NCI-H526 (cell line): ENCODE results near the gene PNLDC1.

Experiments used
- DNase-seq, 2 experiments: peaks; one replicate each; lab custom pipeline; 2025; lab: John Stamatoyannopoulos, UW

Gene PNLDC1, protein sequence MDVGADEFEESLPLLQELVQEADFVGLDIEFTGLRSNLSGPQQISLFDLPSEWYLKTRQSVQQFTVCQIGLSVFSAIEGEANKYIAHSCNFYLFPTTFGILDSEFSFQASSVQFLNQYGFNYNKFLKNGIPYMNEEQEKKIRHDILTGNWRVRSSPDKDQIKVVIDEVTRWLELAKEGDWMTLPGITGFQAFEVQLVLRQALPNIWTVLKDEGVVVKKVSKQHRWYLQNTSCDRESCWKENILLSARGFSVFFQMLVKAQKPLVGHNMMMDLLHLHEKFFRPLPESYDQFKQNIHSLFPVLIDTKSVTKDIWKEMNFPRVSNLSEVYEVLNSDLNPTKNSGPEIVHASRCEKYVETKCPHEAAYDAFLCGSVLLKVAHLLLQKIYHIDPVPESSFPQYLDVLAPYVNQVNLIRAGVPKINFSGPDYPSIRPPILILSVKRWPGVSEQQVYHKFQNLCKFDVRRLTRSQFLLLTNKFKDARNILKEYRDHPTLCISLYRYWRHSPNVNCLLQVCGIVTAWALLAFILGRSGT

DNA sequence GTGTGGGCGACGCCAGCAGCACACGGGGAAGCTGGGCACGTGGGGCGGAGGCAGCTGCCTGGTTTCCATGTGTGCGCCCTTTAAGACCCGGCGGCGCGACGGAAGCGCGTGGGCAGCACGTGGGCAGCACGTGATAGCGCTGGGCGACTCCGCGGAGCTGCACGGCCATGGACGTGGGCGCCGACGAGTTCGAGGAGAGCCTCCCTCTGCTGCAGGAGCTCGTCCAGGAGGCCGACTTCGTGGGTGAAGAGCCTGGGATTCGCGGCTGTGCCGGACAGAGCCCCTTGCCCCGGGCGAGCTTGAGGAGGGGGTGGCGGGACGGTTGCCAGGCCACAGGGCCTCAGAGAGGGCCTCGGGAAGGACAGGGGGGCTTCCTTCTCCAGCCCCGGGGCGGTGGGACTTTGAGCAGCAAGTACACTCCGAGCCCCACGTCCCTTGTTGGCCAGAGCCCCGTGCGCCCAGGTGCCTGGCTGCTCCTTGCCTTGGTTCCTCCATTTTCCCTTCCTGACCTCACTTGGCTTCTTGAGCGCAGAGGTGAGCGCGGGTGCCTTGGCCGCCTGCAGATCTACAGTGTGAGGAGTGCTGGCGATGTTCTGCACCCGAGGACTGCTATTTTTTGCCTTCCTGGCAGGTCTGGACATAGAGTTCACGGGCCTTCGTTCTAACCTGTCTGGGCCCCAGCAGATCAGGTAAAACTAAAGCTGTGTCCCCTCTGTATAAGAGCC is at the start of gene PNLDC1:
Gene PNLDC1, plus strand, starts transcription at position 136 of the 725 bp plus-strand sequence. Its CDS starts 32 bp downstream, at position 168.
- no peak for DNase-seq

DNA sequence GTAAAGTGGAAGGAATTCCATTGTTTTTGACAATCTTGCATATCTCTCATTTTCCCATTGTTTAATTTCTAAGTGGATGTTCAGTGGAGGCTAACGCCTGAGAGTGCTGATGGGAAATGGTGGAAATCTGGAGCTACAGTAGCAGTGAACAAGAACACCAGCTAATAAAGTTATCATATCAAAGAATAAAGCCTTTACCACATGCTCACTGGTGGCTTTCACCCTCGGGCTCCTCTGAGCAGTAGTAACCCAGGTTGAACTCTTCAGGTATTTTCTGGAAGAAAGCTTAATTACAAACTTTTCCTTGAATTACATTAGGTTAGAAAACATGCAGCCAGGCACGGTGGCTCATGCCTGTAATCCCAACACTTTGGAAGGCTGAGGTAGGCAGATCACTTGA is 48.6 kb upstream of the PNLDC1 start:
- DNase-seq = no peak

DNA sequence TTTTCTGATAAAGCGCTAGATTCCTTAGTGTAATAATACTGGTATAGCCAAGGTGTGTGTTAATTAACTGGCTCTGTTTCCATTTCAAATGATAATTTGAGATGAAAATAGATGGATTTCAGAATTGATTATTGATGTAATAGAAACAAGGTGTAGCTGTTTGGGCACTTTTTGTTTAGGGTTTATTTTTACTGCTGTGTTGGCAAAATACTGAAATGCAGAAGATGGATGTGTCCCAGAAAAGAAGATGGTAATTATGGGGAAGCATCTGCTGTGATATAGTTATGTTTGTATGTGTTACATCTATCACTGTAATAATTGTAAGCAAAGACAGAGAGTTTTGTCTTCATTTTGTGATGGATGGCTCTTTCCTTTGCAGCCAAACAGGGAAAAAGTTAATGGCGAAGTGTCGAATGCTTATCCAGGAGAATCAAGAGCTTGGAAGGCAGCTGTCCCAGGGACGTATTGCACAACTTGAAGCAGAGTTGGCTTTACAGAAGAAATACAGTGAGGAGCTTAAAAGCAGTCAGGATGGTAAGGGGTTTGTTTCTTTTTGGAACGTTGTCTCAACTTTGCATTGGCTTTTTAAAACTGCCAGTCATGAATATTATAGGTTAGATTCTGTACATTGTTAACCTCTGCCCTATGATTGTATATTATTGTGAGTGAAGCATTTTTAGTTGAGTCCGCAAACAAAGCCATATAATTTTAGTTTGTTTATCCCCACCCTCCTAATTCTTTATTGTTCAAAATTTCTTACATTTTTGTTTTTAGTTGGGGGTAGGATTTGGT is 46.8 kb upstream of the PNLDC1 start:
- DNase-seq = no peak

DNA sequence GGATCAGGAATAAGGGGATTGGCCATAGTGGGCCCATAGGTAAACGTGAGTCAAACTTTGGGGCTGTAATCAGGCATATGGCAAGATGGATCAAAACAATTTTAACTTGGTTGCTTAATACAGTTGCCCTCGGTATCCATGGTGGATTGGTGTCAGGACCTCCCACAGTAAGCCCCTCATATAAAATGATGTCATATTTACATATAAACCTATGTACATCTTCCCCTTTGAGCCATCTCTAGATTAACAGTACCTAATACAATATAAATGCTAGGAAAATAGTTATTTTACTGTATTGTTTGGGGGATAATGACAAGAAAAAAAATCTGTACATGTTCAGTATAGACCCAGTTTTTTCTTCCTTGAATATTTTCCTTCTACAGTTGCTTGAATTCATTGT is 45.7 kb upstream of the PNLDC1 start:
- DNase-seq = no peak

DNA sequence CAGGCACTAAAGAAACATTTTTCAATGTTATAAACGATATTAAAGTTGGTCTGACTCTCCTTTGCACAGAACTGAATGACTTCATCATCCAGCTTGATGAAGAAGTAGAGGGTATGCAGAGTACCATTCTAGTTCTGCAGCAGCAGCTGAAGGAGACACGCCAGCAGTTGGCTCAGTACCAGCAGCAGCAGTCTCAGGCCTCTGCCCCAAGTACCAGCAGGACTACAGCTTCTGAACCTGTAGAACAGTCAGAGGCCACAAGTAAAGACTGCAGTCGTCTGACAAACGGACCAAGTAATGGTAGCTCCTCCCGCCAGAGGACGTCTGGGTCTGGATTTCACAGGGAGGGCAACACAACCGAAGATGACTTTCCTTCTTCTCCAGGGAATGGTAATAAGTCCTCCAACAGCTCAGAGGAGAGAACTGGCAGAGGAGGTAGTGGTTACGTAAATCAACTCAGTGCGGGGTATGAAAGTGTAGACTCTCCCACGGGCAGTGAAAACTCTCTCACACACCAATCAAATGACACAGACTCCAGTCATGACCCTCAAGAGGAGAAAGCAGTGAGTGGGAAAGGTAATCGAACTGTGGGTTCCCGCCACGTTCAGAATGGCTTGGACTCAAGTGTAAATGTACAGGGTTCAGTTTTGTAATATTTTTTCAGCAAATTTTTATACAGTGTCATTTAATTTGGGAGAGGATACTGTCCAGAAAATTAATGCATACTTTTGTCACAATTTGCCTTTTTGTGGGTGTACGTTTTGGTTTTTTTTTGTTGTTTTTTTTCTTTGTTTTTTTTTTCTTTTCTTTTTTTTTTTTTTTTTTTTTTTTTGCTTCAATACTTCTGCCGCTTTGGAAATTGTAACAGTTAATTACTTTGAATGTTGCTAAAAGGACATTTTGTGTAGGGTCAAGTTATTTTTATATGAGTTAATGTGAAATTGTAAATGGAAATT is 44.8 kb upstream of the PNLDC1 start:
- no peak for DNase-seq

DNA sequence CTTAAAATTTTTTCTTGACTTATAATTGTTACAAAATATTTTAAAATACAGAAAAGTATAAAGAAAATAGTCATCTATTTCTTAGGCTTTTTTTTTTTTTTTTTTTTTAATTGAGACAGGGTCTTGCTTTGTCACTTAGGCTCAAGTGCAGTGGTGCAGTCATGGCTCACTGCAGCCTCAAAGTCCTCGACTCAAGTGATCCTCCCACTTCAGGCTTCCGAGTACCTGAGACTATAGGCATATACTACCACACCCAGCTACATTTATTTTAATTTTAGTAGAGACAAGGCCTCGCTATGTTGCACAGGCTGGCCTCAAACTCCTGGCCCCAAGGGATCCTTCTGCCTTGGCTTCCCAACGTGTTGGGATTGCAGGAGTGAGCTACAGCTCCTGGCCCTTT is 43.6 kb upstream of the PNLDC1 start:
- DNase-seq = no peak

DNA sequence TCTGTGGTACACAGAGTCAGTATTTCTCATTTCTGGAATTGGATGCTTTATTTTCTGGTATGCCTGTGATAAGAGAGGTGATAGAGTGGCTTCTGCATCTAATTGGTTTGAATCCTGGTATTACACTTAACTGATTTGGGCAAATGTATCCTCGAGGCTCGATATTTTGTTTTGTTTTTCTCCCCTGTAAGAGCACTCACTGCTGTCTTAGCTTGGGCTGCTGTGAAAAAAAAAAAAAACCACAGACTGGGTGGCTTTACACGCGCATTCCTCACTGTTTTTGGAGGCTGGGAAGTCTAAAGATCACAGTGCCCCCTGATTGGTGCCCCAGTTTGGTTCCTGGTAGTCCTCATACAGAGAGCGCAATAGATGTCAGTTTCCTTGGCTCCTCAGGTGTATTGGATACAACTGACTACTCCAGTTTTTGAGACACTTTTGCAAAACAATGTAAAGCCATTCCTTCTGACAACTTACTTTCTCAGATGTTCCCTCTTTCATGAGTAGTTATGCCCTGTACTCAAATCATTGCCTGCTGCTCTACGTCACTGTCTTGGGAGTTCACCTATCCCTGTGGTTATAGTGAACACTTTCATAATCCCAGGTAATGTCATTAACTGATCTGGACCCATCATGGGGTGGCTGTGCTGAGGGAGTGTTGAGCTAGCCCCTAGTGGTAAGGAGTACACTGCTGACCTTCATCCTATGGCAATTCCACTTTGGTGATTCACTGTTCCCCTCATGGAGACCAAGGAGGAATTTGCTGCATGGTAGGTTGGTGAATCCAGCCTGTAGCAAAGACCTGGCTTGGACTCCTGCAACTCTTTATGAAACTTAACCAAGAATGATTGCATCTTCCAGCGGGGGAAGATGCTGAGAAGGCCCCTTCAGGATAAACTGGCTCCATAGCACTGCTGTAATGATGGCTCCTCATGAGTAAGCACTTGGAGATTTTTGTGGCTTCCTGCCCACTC is 41.8 kb upstream of the PNLDC1 start:
- no peak for DNase-seq

DNA sequence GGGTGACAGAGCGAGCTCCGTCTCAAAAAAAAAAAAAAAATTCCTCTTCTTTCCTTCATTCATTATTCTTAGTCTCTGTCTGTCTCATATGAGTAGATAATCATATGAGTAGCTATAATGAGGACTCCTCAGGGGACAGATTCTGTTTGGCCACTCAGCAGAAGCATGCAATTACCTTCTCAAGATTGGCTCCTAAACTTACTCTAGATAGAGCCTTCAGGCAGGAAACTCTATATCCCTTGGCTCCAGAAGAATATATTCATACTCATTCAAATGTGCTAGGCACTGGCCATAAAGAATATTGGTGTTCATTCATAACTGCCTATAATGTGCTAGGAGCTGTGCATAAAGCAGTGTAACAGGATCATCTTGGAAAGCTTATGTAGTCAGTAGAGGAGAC is 40.4 kb upstream of the PNLDC1 start:
- peak in 1 of 2 experiments; percentile 25 for DNase-seq

DNA sequence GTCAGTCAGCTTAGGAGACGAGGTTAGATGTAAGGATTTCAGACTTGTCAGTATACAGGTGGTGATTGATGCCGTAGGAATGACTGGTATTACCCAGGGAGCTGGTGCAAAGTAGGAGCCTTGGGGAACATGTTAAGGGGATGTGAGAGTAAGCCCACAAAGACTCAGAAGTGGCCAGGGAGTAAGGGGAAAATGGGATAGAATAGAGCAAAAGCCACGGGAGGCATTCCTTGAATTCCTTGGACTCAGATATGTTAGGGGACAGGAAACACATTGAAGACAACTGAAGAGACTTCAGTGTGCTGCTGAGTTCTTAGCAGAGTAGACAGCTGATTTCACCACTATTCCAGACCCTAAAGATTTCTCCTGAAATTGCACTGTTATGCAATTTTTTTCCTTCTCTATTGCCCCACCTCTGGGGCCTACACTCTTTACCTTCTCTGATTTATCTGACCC is 39.4 kb upstream of the PNLDC1 start:
- peak in 1 of 2 experiments; percentile 6 for DNase-seq

DNA sequence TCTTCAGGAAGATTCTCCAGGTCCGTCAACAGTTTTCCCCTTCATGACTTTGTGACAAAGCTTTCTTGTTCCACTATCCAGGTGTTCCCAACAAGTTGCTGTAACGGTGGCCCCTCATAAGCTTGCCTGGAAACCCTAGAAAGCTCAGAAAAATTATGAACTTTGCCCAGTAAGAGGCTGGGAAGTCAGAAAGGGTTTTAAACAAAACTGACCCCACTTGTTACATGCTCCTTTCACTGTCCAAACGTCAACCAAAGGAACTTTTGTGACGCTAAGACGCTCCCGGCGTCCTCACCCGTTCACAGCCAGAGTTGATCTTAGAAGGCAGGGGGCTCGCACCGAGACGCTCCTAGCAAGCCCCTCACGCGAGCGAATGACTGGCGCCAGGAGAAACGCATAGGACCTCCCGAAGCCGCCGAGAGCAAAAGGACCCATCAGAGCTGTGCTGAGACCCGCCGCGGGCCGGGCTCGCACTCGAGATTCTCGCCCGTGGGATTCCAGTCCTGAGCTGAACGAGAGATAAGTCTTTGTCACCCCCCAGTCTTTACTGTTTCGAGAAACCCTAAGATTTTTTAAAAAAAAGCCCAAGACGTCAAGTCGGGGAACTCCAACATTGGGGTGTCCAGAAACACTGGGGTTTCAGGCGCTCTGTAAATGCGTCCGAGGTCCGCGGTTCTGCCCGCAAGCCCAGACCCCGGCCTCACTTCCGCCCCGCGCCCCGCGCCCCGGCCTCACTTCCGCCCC is 38.8 kb upstream of the PNLDC1 start:
- peak in 1 of 2 experiments; percentile 50 for DNase-seq

DNA sequence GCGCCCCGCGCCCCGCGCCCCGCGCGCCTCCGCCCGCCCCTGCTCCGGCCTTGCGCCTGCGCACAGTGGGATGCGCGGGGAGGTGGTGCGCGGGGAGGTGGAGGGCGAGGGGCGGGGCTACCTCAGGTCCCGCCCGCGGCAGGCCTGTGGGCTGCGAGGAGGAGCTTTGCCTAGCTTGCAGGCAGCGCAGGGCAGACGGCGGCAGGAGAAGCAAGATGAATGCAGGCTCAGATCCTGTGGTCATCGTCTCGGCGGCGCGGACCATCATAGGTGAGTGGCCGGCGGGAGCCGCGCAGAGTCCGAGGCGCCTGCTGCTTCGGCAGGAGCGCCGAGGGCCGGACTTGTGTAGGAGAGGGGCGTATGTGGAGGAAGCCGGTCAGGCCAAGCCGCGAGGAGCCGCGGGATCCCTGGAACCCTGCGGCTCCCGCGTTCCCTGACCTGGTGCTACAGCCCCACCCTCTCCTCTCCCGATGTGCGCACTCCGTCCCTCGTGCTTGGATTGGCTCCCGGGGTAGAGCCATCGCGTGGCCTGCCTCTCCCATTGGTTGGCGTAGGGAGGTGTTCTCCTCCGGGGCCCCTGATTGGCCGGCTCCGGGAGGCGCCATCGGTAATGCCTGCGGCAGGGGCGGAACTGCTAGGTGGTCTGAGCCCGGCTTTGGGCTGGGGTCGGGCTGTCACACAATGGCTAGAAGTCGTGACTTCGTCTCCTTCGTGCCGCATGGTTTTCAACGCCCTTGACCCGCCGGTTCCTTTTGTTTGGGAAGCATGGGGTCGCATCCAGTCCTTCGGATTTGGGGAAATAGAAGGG is 38.0 kb upstream of the PNLDC1 start, which contains the start of gene ACAT2:
Gene ACAT2, plus strand, starts transcription at position 173 of the 808 bp plus-strand sequence. Its CDS starts 43 bp downstream, at position 216.
- DNase-seq = peak; percentile 93 to 97

DNA sequence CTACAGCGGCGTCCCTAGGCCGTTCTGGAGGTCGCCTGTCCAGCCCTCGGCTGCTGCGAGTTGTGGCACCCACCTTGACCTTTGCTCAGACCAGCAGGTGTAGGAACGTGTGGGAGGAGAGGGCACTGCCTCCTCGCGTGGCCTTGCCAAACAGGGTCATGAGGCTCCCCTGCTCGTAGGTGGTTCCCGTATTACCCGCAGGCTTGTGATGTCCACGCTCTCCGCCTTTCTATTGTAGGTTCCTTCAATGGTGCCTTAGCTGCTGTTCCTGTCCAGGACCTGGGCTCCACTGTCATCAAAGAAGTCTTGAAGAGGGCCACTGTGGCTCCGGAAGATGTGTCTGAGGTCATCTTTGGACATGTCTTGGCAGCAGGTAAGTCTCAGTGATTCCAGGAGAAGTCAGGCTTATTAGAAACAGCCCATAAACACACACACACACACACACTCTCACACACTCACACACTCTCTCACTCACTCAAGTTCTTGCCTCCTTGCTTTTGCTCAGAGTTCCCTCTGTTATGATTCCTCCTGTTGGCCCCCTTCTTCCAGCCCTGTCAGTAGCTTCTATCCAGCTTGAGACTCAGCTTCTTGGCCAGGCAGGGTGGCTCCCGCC is 37.3 kb upstream of the PNLDC1 start:
- DNase-seq = peak in 1 of 2 experiments; percentile 31

DNA sequence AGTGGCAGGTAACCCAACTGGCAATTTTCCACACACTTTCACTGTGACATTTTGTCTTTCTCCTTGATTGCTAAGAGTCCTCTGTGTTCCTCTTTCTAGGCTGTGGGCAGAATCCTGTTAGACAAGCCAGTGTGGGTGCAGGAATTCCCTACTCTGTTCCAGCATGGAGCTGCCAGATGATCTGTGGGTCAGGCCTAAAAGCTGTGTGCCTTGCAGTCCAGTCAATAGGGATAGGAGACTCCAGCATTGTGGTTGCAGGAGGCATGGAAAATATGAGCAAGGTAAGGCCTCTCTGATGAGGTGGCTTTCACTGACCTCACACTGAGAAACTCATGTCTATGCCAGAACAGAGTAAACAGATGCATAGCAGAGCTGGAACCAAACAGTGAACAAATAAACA is 33.2 kb upstream of the PNLDC1 start:
- DNase-seq = no peak

DNA sequence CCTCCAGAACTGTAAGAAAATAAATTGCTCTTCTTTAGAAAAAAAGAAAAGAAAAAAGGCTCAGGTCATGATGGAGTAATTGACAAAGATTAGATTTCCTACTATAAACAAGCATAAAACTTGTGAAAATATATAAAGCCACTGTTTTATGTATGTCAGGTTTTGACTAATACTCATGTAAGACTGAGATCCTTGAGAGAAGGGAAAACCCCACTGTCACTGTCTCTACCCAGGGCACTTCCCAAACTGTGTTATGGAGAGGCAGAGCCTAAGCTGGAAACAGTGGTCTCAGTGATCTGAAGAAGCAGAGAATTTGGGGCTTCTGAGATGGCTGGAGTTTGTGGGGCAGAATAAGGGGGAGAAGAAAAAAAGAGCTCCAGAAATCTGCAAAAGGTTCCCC is 30.6 kb upstream of the PNLDC1 start:
- no peak for DNase-seq

DNA sequence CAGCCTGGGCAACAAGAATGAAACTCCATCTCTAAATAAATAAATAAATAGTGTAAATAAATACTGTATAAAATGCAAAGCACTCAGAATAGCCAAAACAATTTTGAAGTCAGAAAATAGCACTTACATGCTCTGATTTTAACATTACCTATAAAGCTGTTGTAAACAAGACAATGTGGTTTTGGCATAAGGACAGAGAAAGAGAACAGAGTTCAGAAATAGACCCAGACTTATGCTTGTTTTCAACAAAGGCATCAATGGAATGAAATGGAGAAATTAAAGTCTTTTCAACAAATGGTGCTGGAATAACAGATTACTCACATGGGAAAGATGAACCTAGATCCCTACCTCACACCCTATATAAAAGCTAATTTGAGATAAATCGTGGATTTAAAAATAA is 27.9 kb upstream of the PNLDC1 start:
- no peak for DNase-seq

DNA sequence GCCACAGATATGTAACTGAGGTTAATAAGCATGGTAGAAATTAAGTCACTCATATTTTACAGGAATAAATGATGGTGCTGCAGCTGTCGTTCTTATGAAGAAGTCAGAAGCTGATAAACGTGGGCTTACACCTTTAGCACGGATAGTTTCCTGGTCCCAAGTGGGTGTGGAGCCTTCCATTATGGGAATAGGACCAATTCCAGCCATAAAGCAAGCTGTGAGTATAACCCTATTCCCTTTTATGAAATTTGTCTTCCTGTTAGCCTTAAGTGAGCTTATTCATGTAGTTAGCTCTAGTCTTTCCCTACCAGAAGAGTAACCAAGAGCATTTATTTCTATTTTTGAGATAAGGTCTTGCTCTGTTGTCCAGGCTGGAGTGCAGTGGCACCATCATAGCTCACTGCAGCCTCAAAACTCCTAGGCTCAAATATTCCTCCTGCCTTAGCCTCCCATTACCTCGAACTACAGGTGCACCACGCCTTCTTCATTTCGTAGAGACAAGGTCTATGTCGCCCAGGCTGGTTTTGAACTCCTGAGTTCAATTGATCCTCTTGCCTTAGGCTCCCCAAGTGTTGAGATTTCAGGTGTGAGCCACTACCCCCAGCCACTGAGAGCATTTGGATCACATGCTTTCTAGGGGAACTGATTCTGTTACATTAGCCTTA is 22.7 kb upstream of the PNLDC1 start:
- no peak for DNase-seq

DNA sequence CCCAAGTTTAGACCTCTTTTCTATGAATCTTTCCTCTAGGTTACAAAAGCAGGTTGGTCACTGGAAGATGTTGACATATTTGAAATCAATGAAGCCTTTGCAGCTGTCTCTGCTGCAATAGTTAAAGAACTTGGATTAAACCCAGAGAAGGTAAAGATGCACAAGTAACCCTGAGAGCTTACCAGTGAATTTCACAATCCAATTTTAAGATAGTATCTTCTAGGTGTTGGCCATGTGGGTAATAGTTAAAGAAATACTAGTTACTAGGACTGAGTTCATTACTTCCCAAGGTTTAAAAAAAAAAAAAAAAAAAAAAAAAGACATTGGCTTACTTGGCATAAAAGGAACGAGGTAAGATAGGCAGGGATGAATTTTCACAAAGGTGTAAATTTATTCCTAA is 21.9 kb upstream of the PNLDC1 start:
- no peak for DNase-seq
